GM12875 (cell line): Measurements from ENCODE around the gene TBC1D22B.

Source experiments
- H3K4me3 ChIP-seq: one replicate; pipeline ENCODE4 v1.5.1; 2011; ENCODE audit warnings: low read depth, low read length, control low read depth
- CTCF ChIP-seq: IDR thresholded peaks from 2 replicates; pipeline ENCODE4 v1.5.1; 2011; ENCODE audit warnings: low read depth, mild to moderate bottlenecking, control low read depth, inconsistent platforms, low read length, moderate library complexity, borderline replicate concordance; ENCODE audit not compliant: insufficient read depth

Gene TBC1D22B

GRCh38 chr6:37308069-37308815 is 50.7 kb downstream of the TBC1D22B start:
- H3K4me3 ChIP-seq, result no peak overlapping the region
- no peak for TF ChIP-seq CTCF

GRCh38 chr6:37309046-37309445 is 51.5 kb downstream of the TBC1D22B start:
- no peak overlapping the region for H3K4me3 ChIP-seq
- TF ChIP-seq CTCF, result no peak

DNA sequence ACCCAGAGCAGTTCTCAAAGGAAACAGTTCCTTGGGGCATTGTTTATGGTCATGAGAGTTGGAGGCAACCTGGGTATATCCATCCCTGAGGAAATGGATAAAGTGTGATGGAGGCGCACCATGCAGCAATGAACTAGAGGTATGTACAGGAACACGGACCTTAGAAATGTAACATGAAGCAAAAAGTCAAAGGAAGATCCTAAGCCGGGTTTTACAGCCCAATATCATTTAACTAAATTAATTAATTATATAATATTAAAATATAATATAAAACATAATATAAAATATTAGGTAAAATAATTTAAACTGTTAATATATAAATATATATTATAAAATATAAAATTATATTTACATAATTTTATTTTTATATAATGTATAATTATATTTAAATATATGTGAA is 52.1 kb downstream of the TBC1D22B start:
- no peak for TF ChIP-seq CTCF
- H3K4me3 ChIP-seq, result no peak overlapping the region

DNA sequence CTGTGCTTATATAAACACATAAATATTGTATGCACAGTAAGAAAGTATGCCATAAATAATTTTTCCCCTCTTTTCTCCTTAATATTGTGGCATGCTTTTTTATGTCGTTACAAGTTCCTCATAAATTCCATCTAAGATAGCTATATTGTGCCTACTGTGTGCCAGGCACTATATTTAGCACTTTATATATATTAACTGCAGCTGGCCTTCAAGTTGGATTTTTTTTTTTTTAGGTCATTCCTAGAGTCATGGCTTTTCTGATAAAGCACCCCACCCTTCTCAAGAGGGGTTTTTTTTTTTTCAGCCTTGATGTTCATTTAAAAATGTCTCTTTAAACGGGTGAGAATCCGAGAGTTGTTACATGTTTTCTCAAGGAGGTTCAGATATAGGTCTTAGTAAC is 53.4 kb downstream of the TBC1D22B start:
- no peak for TF ChIP-seq CTCF

DNA sequence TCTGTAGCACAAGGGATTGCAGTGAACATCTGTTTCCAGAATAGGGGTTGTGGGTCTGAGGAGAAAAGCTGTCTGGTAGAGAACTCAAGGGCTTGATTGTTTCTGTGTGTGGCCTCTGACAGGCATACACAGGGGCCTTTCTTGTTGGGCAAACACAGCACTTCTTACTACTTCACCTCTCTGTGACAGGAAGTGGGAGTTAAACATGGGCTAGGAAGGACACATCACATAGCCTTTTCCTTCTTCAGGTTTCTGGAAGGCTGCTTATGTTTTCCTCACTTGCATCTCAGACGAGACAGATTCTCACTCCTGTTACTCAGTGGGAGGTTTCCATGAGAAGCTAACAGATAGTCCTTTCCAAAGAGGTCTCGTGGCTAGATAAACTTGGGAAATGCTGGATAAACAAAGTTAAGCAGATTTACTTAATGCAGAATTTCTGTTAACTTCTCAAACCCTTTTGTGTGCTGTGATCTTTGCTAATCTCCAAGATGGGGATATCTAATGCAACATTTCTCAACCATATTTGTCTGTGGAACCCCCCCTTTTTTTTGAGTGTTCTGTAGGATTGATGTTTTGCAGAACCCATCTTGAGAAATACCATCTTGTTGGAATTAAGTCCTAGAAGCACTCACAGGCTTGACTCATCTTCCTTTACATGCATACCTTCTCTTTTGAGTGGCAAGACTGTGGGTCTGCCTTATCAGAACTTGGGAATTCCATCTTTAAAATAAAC is 54.3 kb downstream of the TBC1D22B start:
- H3K4me3 ChIP-seq, result no peak overlapping the region
- no peak for TF ChIP-seq CTCF

More for the DNA sequence above, 53.4 kb downstream of the TBC1D22B start:
- H3K4me3 ChIP-seq, result no peak overlapping the region

GRCh38 chr6:37313723-37314486 is 56.3 kb downstream of the TBC1D22B start:
- TF ChIP-seq CTCF, result no peak
- no peak overlapping the region for H3K4me3 ChIP-seq
